ENCODE measurements around the gene ADAMTSL1.

GRCh38 chr9:18922161-18922885 lies 448.4 kb downstream of the ADAMTSL1 start:
- TF ChIP-seq CTCF (IDR thresholded peaks at IDR 0.05) (no peak), EP300 (IDR thresholded peaks at IDR 0.05) (no peak)

Data from stomach (tissue), 4 donors.